HepG2 (cell line): ENCODE results near the gene UMOD. TPM values are rescaled to one million over a fixed set of nuclear protein-coding genes. Genes with fewer than 3 reads are reported as not detected.
A peak's percentile ranks its signal among the peaks of the same experiment; 100 is the strongest.

Experiments
- ADNP ChIP-seq: sonication (generic); formaldehyde crosslinking; IDR thresholded peaks from 2 replicates; pipeline ENCODE4 v1.4.0; 2020; ENCODE audit warnings: missing genetic modification reagents
- BRCA1 ChIP-seq: sonication (generic); formaldehyde crosslinking; IDR thresholded peaks from 2 replicates; pipeline ENCODE4 v1.4.0; 2020; ENCODE audit warnings: missing genetic modification reagents
- CHD4 ChIP-seq: fragments of 200-600 bp; sonication (generic); IDR thresholded peaks from 2 replicates; pipeline ENCODE4 v1.7.0; 2017; ENCODE audit warnings: mild to moderate bottlenecking, low read length, borderline replicate concordance
- ELF1 ChIP-seq: sonication (generic); formaldehyde crosslinking; IDR thresholded peaks from 2 replicates; pipeline ENCODE4 v1.4.0; 2020; ENCODE audit warnings: missing genetic modification reagents
- GATA4 ChIP-seq: sonication (generic); IDR thresholded peaks from 2 replicates; pipeline ENCODE4 v1.6.1; 2016; ENCODE audit warnings: antibody characterized with exemption, low read depth, borderline replicate concordance
- HOXD1 ChIP-seq: sonication (generic); formaldehyde crosslinking; IDR thresholded peaks from 2 replicates; pipeline ENCODE4 v1.5.0; 2020; ENCODE audit warnings: missing genetic modification reagents
- MYC ChIP-seq: sonication (generic); formaldehyde crosslinking; IDR thresholded peaks from 2 replicates; pipeline ENCODE4 v1.9.0; 2021; ENCODE audit warnings: missing genetic modification reagents, borderline replicate concordance
- NFKB2 ChIP-seq: sonication (generic); formaldehyde crosslinking; IDR thresholded peaks from 2 replicates; pipeline ENCODE4 v1.4.0; 2020; ENCODE audit warnings: missing genetic modification reagents, borderline replicate concordance
- NKX3-1 ChIP-seq: sonication (generic); formaldehyde crosslinking; IDR thresholded peaks from 2 replicates; pipeline ENCODE4 v1.5.0; 2020; ENCODE audit warnings: missing genetic modification reagents
- NPAS2 ChIP-seq: sonication (generic); formaldehyde crosslinking; IDR thresholded peaks from 2 replicates; pipeline ENCODE4 v1.8.0; 2022; ENCODE audit warnings: mild to moderate bottlenecking, missing genetic modification reagents, borderline replicate concordance
- REXO4 ChIP-seq: sonication (generic); formaldehyde crosslinking; IDR thresholded peaks from 2 replicates; pipeline ENCODE4 v1.8.0; 2022; ENCODE audit warnings: missing genetic modification reagents, mild to moderate bottlenecking, borderline replicate concordance
- SALL1 ChIP-seq: sonication (generic); formaldehyde crosslinking; IDR thresholded peaks from 2 replicates; pipeline ENCODE4 v1.8.0; 2022; ENCODE audit warnings: mild to moderate bottlenecking, missing genetic modification reagents
- SSRP1 ChIP-seq: IDR thresholded peaks from 2 replicates; pipeline ENCODE4 v1.6.1; 2016; ENCODE audit warnings: control low read depth
- WIZ ChIP-seq: sonication (generic); formaldehyde crosslinking; IDR thresholded peaks from 2 replicates; pipeline ENCODE4 v1.5.1; 2020; ENCODE audit warnings: mild to moderate bottlenecking, missing genetic modification reagents
- ZBTB20 ChIP-seq: sonication (generic); formaldehyde crosslinking; IDR thresholded peaks from 2 replicates; pipeline ENCODE4 v1.8.1; 2023; ENCODE audit warnings: missing genetic modification reagents, low read depth, mild to moderate bottlenecking, borderline replicate concordance
- ZFX ChIP-seq: sonication (generic); formaldehyde crosslinking; IDR thresholded peaks from 2 replicates; pipeline ENCODE4 v1.4.0; 2020; ENCODE audit warnings: mild to moderate bottlenecking, low read depth, missing genetic modification reagents, moderate library complexity
- ZKSCAN1 ChIP-seq: fragments of 150-350 bp; IDR thresholded peaks from 2 replicates; pipeline ENCODE4 v1.6.1; 2014; ENCODE audit warnings: low read length
- ZNF136 ChIP-seq: sonication (generic); formaldehyde crosslinking; IDR thresholded peaks from 2 replicates; pipeline ENCODE4 v1.8.1; 2022; ENCODE audit warnings: low read depth, mild to moderate bottlenecking, moderate library complexity, missing genetic modification reagents
- ZNF138 ChIP-seq: sonication (generic); formaldehyde crosslinking; IDR thresholded peaks from 2 replicates; pipeline ENCODE4 v1.5.0; 2020; ENCODE audit warnings: mild to moderate bottlenecking, low read depth, missing genetic modification reagents
- ZNF230 ChIP-seq: sonication (generic); formaldehyde crosslinking; IDR thresholded peaks from 2 replicates; pipeline ENCODE4 v1.4.0; 2020; ENCODE audit warnings: mild to moderate bottlenecking, missing genetic modification reagents
- ZNF274 ChIP-seq: sonication (generic); formaldehyde crosslinking; IDR thresholded peaks from 2 replicates; pipeline ENCODE4 v1.5.1; 2020; ENCODE audit warnings: mild to moderate bottlenecking, missing genetic modification reagents
- ZNF292 ChIP-seq: sonication (generic); formaldehyde crosslinking; IDR thresholded peaks from 2 replicates; pipeline ENCODE4 v1.8.1; 2022; ENCODE audit warnings: mild to moderate bottlenecking, low read depth, missing genetic modification reagents, borderline replicate concordance
- ZNF616 ChIP-seq: sonication (generic); formaldehyde crosslinking; IDR thresholded peaks from 2 replicates; pipeline ENCODE4 v1.5.0; 2020; ENCODE audit warnings: low read depth, mild to moderate bottlenecking, missing genetic modification reagents
- ZNF768 ChIP-seq: sonication (generic); formaldehyde crosslinking; IDR thresholded peaks from 2 replicates; pipeline ENCODE4 v1.4.0; 2020; ENCODE audit warnings: missing genetic modification reagents
- ZNF883 ChIP-seq: sonication (generic); formaldehyde crosslinking; IDR thresholded peaks from 2 replicates; pipeline ENCODE4 v1.5.1; 2020; ENCODE audit warnings: mild to moderate bottlenecking, missing genetic modification reagents; ENCODE audit errors: not compliant biosample characterization
- ZNF891 ChIP-seq: sonication (generic); formaldehyde crosslinking; IDR thresholded peaks from 2 replicates; pipeline ENCODE4 v1.5.0; 2020; ENCODE audit warnings: mild to moderate bottlenecking, missing genetic modification reagents
- polyA plus RNA-seq, 8 experiments: library from polyadenylated mRNA; depleted of rRNA in 3 of 8; stranded (reverse) in 7 of 8; unstranded in 1 of 8; fragments of >200 nt; fragmentation: Illumina TruSeq in 4 of 8; extraction: Trizol in 4 of 8; gene quantifications; 2 replicates each; pipeline versions ENCODE4 v1.2.1 to v1.2.3, GENCODE V29; 2011 to 2016; ENCODE audit warnings: low read depth in 4 of 8, missing spikeins in 1 of 8, mixed read lengths in 1 of 8; ENCODE audit not compliant: insufficient read depth in 1 of 8
- total RNA-seq, 5 experiments: library from RNA; depleted of rRNA; stranded (reverse); fragments of >200 nt; fragmentation: Illumina TruSeq; extraction: Trizol; gene quantifications; 2 replicates each; pipeline ENCODE4 v1.2.3, GENCODE V29; 2016; ENCODE audit warnings: low read depth in 1 of 5
- TF ChIP-seq, protein P1 (sequence below): IDR thresholded peaks from 2 replicates; pipeline ENCODE4 v1.6.1; 2016; ENCODE audit warnings: low read depth, borderline replicate concordance
- TF ChIP-seq, protein P2 (sequence below): sonication (generic); formaldehyde crosslinking; IDR thresholded peaks from 2 replicates; pipeline ENCODE4 v1.8.1; 2023; ENCODE audit warnings: mild to moderate bottlenecking, missing genetic modification reagents
- TF ChIP-seq, protein P3 (sequence below): sonication (generic); formaldehyde crosslinking; conservative IDR thresholded peaks from 2 replicates; pipeline ENCODE4 v1.8.1; 2023; ENCODE audit warnings: missing genetic modification reagents
- TF ChIP-seq, protein P4 (sequence below), 2 experiments: fragments of 450-650 bp in 1 of 2; sonication (generic) in 1 of 2; formaldehyde crosslinking; IDR thresholded peaks; 2 replicates each; pipeline versions ENCODE4 v1.5.0 to v1.8.0; 2020 to 2022; ENCODE audit warnings: mild to moderate bottlenecking in 1 of 2, missing genetic modification reagents in 1 of 2

UMOD gene
- total and polyA plus RNA-seq, 2 of the 13 experiments (the other 11 are each of a cell fraction or from before 2014, with no cell fraction given) = not detected

DNA sequence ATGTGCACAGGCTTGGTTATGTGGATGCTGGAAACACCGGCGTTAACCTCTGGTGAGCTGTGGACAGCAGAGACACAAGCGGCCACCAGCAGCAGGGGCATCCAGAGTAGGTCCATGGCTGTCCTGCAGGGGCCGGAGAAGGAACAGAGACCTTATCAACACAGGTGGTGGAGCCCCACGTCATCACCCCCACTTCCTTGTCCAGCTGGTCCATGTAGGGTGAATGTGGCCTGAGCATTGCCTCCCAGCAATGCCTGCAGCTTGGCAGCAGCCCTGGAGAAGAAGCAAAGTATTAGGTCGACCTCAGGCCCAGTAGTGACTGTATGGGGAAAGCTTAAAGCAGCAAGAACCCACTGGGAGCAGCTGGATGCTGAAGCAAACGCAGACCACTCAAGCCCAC is 46.7 kb upstream of the UMOD start (continued):
- TF ChIP-seq ZNF274 (CRISPR knock-in tag) (0 out of 2 replicates have a peak, but pooled peaks have one; percentile 29), NFKB2 (CRISPR knock-in tag) (0 out of 2 replicates have a peak, but pooled peaks have one; percentile 26), REXO4 (CRISPR knock-in tag) (no peak), WIZ (CRISPR knock-in tag) (no peak), ZNF883 (CRISPR knock-in tag) (no peak), ZNF891 (CRISPR knock-in tag) (peak; percentile 30; the same call in 1 of the 2 replicates), ZNF136 (CRISPR knock-in tag) (no peak), GATA4 (no peak), ADNP (CRISPR knock-in tag) (no peak), BRCA1 (CRISPR knock-in tag) (no peak), HOXD1 (CRISPR knock-in tag) (no peak), CHD4 (no peak), ZNF230 (CRISPR knock-in tag) (no peak), NPAS2 (CRISPR knock-in tag) (no peak), ELF1 (no peak), ZBTB20 (CRISPR knock-in tag) (no peak), ZNF138 (CRISPR knock-in tag) (no peak), ZNF768 (peak; percentile 48; the same call in 1 of the 2 replicates), ZKSCAN1 (no peak), SSRP1 (no peak), NKX3-1 (CRISPR knock-in tag) (no peak), ZNF292 (0 out of 2 replicates have a peak, but pooled peaks have one; percentile 18), MYC (CRISPR knock-in tag) (no peak), ZFX (CRISPR knock-in tag) (0 out of 2 replicates have a peak, but pooled peaks have one; percentile 13), ZNF616 (CRISPR knock-in tag) (no peak), SALL1 (peak; percentile 24; the same call in 1 of the 2 replicates)
- TF ChIP-seq, protein P1, sequence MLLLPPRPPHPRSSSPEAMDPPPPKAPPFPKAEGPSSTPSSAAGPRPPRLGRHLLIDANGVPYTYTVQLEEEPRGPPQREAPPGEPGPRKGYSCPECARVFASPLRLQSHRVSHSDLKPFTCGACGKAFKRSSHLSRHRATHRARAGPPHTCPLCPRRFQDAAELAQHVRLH (CRISPR knock-in tag) = no peak
- TF ChIP-seq, protein P2, sequence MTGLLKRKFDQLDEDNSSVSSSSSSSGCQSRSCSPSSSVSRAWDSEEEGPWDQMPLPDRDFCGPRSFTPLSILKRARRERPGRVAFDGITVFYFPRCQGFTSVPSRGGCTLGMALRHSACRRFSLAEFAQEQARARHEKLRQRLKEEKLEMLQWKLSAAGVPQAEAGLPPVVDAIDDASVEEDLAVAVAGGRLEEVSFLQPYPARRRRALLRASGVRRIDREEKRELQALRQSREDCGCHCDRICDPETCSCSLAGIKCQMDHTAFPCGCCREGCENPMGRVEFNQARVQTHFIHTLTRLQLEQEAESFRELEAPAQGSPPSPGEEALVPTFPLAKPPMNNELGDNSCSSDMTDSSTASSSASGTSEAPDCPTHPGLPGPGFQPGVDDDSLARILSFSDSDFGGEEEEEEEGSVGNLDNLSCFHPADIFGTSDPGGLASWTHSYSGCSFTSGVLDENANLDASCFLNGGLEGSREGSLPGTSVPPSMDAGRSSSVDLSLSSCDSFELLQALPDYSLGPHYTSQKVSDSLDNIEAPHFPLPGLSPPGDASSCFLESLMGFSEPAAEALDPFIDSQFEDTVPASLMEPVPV = no peak
- TF ChIP-seq, protein P3, sequence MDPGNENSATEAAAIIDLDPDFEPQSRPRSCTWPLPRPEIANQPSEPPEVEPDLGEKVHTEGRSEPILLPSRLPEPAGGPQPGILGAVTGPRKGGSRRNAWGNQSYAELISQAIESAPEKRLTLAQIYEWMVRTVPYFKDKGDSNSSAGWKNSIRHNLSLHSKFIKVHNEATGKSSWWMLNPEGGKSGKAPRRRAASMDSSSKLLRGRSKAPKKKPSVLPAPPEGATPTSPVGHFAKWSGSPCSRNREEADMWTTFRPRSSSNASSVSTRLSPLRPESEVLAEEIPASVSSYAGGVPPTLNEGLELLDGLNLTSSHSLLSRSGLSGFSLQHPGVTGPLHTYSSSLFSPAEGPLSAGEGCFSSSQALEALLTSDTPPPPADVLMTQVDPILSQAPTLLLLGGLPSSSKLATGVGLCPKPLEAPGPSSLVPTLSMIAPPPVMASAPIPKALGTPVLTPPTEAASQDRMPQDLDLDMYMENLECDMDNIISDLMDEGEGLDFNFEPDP (CRISPR knock-in tag) = no peak
- TF ChIP-seq, protein P4, sequence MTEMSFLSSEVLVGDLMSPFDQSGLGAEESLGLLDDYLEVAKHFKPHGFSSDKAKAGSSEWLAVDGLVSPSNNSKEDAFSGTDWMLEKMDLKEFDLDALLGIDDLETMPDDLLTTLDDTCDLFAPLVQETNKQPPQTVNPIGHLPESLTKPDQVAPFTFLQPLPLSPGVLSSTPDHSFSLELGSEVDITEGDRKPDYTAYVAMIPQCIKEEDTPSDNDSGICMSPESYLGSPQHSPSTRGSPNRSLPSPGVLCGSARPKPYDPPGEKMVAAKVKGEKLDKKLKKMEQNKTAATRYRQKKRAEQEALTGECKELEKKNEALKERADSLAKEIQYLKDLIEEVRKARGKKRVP (CRISPR knock-in tag; IDR thresholded peaks at IDR 0.05) = no peak
